Stromal cell of bone marrow (primary cell): ENCODE results near the gene AIFM3.
"Not testable (repeated sequence)": the region's sequence is repeated elsewhere in the genome, so short reads cannot be mapped to it uniquely, and the experiment has no call there.

Experiments used
- DNase-seq: peaks from one replicate; pipeline ENCODE4 v3.0.0-alpha.2; 2012; ENCODE audit warnings: low read depth

Gene AIFM3

GRCh38 chr22:21003782-21004181, 36.7 kb downstream of the AIFM3 start:
- DNase-seq = no peak

DNA sequence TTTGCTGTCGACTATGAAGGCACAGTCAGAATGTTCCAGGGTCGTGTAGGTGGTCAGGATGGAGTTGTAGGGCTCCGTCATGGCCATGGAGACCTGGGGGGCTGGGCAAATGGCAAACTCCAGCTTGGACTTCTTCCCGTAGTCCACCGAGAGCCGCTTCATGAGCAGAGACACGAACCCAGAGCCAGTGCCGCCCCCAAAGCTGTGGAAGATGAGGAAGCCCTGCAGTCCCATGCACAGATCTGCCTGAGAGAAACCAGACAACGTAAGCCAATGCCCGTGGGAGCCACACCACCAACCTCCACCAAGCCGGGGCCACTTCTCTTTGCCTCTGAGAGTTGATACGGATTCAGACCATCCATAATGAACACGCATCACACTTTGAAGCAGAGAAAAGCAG, 42.2 kb downstream of the AIFM3 start:
- DNase-seq = not testable (repeated sequence)

GRCh38 chr22:21009638-21010425, 42.8 kb downstream of the AIFM3 start:
- no peak for DNase-seq

- no peak for DNase-seq
Observed at GRCh38 chr22:21010426-21011113, 43.5 kb downstream of the AIFM3 start.

- DNase-seq = no peak
Observed at GRCh38 chr22:21012446-21013407, 45.7 kb downstream of the AIFM3 start.

GRCh38 chr22:21013657-21014201, 46.7 kb downstream of the AIFM3 start:
- DNase-seq = no peak

GRCh38 chr22:21014202-21014725, 47.2 kb downstream of the AIFM3 start:
- peak; percentile 84 for DNase-seq

DNA sequence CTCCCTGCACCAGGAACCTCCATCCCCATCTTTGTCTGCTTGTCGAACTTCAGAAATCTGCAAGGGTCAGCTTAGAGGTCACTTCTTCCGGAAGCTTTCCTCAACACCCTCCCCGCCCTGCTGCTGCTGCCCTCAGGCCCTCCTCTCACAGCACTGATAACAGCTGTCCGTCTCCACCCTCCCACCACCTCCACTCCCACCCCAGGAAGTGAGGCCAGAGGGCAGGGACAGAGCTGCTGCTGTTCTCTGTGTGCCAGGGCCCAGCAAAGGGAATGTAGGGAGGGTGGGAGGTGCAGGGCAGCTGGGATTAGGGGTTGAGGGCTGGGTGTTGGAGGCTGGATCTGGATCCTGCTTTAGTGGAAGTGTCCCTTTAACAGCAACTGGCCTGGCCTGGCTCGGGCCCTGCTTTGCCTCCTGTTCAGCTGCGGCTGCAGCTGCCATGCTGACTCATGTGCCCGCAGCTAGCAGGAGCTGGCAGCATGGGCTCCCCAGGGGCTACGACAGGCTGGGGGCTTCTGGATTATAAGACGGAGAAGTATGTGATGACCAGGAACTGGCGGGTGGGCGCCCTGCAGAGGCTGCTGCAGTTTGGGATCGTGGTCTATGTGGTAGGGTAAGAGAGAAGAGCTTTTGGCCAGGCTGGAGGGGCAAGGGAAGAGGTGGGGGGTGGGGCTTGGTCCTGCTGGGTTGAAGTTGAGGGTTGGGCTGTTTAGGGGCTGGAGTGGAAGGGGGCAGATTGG, 47.8 kb downstream of the AIFM3 start, which contains the start of gene P2RX6:
P2RX6 (plus strand) TSS at position 440 of the 740 bp plus-strand sequence; CDS start at position 450, 10 bp downstream.
- DNase-seq = peak; percentile 28

GRCh38 chr22:21015466-21016006, 48.5 kb downstream of the AIFM3 start:
- DNase-seq = no peak

GRCh38 chr22:21016644-21017420, 49.8 kb downstream of the AIFM3 start:
- DNase-seq = no peak

GRCh38 chr22:21018314-21018713, 51.3 kb downstream of the AIFM3 start:
- DNase-seq = no peak

DNA sequence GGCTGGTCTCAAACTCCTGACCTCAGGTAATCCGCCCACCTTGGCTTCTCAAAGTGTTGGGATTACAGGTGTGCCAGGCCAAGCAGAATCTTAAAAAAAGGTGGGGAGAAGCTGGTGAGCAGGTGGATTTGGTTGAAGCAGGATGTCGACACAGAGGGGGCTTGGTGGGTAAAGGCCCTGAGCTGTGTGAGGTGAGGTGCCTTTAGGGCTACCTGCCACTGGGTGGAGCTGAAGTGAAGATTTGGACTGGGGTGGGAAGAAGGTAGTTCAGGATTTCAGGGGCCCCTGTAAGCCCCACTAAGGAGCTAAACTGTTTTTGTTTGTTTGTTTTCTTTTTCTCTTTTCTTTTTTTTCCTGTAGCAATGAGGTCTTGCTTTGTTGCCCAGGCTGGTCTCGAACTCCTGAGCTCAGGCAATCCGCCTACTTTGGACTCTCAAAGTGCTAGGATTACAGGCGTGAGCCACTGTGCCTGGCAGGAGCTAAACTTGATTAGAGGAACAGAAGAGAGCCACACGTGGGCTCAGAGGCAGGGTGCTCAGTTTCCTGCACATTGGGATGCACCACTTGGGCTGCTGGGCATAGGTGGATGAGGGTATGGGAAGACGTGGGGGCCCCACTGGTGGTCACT, 53.9 kb downstream of the AIFM3 start:
- DNase-seq = no peak

DNA sequence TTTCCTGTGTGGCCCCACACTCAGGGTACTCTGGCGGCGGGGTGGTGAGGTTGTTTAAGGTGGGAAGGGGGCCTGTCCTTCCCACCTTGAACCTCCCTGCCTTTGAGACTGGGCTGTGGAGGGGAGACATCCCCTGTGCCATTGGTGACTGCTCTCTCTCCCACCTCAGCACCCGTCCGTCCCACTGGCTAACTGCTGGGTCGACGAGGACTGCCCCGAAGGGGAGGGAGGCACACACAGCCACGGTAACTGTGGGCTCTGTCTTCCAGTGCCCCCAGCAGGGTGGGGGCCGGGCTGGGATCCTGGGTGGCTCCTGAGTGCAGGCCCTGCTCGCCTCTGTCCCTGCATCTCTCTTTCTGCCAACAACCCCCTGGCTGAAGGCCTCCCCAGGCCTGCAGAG, 55.5 kb downstream of the AIFM3 start:
- DNase-seq = no peak

DNA sequence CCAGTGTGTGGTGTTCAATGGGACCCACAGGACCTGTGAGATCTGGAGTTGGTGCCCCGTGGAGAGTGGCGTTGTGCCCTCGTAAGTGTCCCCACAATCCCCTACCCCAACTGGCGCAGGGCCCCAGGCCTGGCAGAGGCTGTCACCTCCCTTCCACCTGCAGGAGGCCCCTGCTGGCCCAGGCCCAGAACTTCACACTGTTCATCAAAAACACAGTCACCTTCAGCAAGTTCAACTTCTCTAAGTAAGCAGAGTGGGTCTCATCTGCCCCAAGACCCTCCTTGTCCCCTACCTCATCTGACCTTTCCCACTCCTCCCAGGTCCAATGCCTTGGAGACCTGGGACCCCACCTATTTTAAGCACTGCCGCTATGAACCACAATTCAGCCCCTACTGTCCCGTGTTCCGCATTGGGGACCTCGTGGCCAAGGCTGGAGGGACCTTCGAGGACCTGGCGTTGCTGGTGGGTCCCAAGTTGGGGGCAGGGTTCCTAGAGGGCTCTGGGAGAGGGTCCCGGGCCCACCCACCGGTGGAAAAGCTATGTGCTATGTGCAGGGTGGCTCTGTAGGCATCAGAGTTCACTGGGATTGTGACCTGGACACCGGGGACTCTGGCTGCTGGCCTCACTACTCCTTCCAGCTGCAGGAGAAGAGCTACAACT, 56.0 kb downstream of the AIFM3 start:
- DNase-seq = no peak

DNA sequence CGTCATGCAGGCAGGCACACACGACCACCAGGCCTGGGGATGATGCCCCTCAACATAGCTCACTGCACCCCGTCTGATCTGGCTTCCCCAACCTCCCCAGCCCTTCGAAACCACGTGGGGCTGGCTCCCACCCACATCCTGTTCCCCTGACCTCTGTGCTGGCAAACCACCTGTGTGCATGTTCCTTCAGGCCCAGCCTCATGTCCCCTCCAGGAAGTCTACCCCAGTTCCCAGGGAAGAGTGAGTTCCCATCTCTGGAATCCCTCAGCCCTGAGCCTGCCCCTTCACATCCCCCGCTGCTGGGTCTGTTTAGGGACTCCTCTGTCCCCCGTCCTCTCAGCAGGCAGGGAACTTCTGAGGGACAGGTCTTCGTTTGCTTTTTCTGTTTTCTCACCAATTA, 58.2 kb downstream of the AIFM3 start:
- DNase-seq = no peak

GRCh38 chr22:21025763-21026755, 59.0 kb downstream of the AIFM3 start:
- no peak for DNase-seq
